GM21390 (cell line): Measurements from ENCODE around the gene RPL15.

Experiments used
- ATAC-seq: cut with Tn5 transposase; IDR thresholded peaks from one replicate; pipeline ENCODE4 v1.9.1; 2021; ENCODE audit not compliant: unreplicated experiment

Gene RPL15

GRCh38 chr3:23959135-23959900 lies 42.4 kb downstream of the RPL15 start:
- ATAC-seq: no peak

GRCh38 chr3:23960649-23961048 lies 43.7 kb downstream of the RPL15 start:
- ATAC-seq: no peak

- ATAC-seq: no peak
These were observed 44.1 kb downstream of the RPL15 start for GRCh38 chr3:23961066-23961465.

GRCh38 chr3:23961913-23962312 lies 45.0 kb downstream of the RPL15 start:
- ATAC-seq: no peak

GRCh38 chr3:23964537-23965235 lies 47.8 kb downstream of the RPL15 start:
- ATAC-seq: no peak

- no peak for ATAC-seq
These were observed 49.4 kb downstream of the RPL15 start for GRCh38 chr3:23966328-23966727.

GRCh38 chr3:23968463-23969184 lies 51.7 kb downstream of the RPL15 start:
- no peak for ATAC-seq

- ATAC-seq: no peak
These were observed 52.5 kb downstream of the RPL15 start for GRCh38 chr3:23969393-23969792.
